HG02642 (cell line): ENCODE measurements around the gene TUBG2.

Experiments
- ATAC-seq: cut with Tn5 transposase; IDR thresholded peaks from one replicate; pipeline ENCODE4 v1.9.1; 2021; ENCODE audit warnings: mild to moderate bottlenecking; ENCODE audit not compliant: unreplicated experiment, poor library complexity

The TUBG2 gene

DNA sequence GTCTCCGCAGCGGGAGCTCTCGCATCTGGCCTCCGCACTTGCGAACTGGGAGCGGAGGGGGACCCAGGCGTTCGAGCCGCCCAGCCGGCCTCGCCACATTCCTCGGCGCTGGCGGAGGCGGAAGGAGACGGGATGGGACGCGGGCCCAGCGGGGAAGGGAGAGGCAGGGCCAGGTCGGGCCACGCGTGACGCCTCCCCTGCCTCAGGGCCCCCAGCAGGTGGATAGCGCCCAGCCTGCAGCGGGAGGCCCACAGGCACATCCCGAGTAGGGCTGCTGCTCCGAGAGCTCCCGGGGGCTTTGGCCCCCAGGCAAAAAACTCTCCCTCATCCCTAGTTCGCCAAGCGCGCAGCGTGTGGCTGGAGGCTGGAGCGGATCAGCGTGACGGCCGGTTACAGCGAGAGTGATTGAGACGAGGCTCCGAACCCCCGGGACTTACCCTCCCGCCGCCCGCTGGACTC lies 16.9 kb downstream of the TUBG2 start:
- no peak for ATAC-seq

DNA sequence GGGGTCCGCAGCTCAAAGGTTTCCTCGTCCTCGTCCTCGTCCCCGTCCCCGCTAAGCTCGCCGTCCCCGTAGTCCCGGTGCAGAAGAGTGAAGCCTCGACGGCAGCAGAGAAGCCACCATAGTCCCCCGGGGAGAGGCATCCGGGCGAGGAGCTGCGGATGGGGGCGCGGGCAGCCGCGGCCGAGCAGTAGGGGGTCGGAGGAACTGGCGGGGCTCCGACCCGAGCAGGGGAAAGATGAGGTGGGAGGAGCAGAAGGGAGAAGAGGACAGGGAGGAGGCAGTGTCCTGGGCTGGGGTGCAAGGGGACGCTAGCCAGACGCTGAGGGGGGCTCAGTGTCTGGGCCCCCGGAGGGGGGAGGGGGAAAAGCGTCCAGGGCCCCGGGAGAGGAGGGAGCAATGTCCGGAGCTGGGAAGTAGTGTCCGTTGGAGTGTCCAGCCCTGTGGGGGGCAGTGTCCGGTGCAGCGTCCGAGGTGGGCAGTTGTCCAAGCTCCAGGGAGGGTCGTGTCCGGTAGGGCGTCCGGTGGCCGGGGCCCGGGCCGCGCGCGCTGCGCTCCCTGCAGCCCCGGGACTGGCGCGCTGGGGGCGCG lies 17.4 kb downstream of the TUBG2 start, which contains the start of gene PLEKHH3:
TSS of gene PLEKHH3 (minus strand) at position 571 of the 588 bp plus-strand sequence. CDS start at position 140, 431 bp downstream.
- ATAC-seq = no peak

- peak; percentile 62 for ATAC-seq
These were observed 18.2 kb downstream of the TUBG2 start for GRCh38 chr17:42677012-42677857.

- ATAC-seq = peak; percentile 26
These were observed 19.1 kb downstream of the TUBG2 start for GRCh38 chr17:42677921-42678781.

GRCh38 chr17:42678951-42679491 lies 19.9 kb downstream of the TUBG2 start:
- ATAC-seq = no peak

GRCh38 chr17:42679492-42680330 lies 20.6 kb downstream of the TUBG2 start:
- peak; percentile 24 for ATAC-seq

DNA sequence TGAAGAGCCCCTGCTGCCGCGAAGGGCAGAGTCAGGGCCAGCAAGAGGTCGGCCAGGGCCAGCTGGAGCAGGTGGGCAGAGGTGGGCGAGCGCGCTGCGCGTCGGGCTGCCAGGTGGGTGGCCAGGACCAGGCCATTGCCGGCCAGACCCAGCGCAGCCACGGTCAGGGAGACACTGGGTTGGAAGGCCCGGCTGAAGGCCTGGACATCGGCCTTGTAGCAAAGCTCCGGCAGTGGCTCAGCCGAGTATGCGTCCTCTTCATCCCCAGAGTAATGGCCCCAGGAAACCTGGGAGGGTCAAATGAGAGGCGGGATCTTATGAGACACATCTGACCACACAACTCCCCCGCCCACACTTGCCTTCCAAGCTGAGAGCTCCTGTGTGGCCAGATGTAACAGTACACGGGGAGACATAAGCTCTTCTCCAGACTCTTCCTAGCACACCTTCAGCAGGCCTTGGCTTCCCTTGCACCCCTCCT lies 21.3 kb downstream of the TUBG2 start:
- ATAC-seq = no peak

DNA sequence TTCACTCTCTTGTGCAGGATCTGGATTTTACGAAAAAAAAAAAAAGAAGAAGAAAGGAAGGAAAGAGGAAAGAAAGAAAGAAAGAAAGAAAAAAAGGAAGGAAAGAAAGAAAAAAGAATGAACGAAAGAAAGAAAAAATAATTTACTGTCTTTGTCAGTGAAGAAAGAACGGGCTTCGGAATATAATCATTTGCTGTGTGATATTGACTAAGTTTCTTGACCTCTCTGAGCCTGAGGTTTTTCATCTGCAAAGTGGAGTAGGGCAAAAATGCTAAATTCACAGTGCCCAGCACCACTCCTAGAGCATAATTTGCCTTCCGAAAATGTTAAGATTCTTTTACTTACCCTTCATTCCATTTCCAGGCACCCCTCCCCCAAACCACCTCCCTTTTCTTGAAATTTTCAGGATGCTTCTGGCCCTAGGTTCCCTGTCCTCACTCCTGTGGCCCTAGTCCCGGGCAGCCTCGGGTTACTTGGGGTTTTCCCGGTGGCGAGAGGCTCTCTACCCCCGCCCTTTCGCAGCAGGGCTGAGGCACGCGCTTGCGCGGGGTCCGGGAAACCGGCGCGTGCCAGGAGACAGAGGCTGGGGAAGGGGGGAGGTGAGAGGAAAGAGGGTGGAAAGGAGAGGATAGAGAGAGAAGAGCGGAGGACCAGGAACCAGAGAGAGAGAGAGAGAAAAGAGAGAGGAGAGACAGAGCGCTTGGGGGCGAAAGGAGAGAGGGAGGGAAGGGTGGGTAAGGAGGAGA lies 23.1 kb downstream of the TUBG2 start, which contains the start of gene CNTNAP1:
TSS of gene CNTNAP1 (plus strand) at position 556 of the 746 bp plus-strand sequence. CDS start 299 bp downstream, outside the sequence.
- ATAC-seq = no peak

- ATAC-seq = no peak
These were observed 23.8 kb downstream of the TUBG2 start for GRCh38 chr17:42682722-42683403.

- no peak for ATAC-seq
These were observed 24.4 kb downstream of the TUBG2 start for GRCh38 chr17:42683407-42684034.

DNA sequence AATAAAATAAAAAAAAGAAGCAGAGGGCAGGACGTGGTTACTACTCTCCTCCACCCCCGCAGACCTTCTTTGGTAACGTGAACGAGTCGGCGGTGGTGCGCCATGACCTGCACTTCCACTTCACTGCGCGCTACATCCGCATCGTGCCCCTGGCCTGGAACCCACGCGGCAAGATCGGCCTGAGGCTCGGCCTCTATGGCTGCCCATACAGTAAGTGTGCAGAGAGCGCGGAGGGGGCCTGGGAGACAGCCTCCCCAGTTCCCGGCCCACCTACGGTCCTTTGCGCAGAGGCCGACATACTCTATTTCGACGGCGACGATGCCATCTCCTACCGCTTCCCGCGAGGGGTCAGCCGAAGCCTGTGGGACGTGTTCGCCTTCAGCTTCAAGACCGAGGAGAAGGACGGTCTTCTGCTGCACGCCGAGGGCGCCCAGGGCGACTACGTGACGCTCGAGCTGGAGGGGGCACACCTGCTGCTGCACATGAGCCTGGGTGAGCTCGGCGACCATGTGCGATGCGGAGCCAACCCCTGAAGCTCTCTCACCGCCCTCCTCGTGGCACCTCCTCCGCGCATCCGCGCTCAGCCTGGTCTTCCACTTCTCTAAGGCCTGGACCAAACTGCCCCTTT lies 26.0 kb downstream of the TUBG2 start:
- no peak for ATAC-seq

DNA sequence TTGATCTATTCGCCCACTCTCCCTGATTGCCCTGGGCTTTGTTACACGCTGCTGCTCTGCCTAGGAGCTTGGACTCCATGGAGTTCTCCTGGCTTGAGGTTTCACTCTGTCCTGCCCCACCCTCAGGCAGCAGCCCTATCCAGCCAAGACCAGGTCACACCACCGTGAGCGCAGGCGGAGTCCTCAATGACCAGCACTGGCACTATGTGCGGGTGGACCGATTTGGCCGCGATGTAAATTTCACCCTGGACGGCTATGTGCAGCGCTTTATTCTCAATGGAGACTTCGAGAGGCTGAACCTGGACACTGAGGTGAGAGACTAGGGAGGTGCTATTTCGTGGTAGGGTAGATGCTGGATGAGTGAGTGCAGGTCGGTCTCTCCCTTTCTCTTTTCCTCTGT lies 26.7 kb downstream of the TUBG2 start:
- no peak for ATAC-seq

DNA sequence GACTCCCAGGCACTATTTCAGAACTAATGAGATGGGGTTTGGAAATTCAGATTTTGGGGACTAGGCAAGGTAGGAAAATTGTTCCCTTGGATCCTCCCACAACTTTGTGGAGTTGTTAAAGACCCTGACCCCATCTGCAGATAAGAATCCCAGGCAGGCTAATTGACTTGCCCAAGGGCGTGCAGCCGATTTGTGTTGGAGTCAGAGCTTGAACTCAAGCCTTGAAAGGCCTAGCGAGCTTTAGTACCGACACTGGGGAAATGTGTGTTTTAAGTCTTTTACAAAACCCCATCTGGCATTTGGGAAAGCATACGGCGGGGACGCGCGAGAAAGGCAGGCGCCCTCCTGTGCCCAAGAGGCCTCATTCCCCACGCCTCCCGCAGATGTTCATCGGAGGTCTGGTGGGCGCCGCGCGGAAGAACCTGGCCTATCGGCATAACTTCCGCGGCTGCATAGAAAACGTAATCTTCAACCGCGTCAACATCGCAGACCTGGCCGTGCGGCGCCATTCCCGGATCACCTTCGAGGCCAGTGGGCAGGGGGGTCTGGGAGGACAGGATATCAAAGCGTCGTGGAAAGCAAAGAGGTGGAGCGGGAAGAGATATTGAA lies 27.5 kb downstream of the TUBG2 start:
- ATAC-seq = no peak

DNA sequence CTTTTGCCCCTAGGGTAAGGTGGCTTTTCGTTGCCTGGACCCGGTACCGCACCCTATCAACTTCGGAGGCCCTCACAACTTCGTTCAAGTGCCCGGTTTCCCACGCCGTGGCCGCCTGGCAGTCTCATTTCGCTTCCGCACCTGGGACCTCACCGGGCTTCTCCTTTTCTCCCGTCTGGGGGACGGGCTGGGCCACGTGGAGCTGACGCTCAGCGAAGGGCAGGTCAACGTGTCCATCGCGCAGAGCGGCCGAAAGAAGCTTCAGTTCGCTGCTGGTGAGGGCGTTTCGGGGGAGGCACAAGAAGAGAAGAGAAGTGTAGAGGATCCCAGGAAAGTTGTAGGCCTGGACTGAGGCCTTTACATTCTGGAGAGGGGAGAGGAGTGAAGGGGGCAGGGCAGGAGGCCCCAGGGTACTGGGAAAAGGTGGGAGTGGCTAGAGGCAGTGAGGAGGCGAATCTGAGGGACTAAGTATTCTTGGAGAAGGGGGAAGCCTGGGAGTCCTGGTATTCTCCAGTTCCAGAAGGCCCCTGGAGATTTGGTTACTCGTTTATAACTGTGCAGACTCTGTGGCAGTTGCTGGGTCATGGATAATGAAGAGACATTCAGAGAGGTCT lies 28.7 kb downstream of the TUBG2 start:
- no peak for ATAC-seq

DNA sequence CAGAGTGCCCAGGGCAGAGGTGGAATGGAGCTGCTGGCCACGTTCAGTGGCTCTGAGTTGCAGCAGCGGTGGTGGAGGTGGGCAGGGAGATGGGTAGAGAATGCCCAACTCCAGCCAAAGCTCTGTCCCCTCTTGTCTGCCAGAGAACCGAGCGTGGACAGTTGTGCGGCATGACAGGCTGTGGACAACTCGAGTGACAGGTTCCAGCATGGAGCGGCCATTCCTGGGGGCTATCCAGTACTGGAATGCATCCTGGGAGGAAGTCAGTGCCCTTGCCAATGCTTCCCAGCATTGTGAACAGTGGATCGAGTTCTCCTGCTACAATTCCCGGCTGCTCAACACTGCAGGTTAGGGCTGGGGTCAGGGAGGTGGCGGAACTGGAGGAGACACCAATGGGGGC lies 31.5 kb downstream of the TUBG2 start:
- no peak for ATAC-seq

DNA sequence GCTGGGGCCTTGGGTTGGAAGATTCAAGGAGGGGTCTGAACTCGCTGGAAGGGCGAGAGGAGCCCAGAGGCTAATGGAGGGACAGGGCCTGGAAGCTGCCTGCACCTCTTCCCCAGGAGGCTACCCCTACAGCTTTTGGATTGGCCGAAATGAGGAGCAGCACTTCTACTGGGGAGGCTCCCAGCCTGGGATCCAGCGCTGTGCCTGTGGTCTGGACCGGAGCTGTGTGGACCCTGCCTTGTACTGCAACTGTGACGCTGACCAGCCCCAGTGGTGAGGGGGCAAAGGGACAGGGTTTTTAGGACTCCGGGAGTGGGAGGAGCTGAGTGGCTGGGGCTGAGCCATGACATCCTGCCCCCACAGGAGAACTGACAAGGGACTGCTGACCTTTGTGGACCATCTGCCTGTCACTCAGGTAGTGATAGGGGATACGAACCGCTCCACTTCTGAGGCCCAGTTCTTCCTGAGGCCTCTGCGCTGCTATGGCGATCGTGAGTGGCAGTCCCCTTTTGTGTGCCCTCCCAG lies 32.0 kb downstream of the TUBG2 start:
- ATAC-seq = no peak
